H1 (cell line): ENCODE measurements around the gene IL16. TPM values are rescaled to one million over a fixed set of nuclear protein-coding genes. Genes with fewer than 3 reads are reported as not detected.

Source experiments
- CTCF ChIA-PET: fragments of 300-600 bp; sonication (Branson Sonifier 250); formaldehyde crosslinking; loops from one replicate; lab custom pipeline; 2021; ENCODE audit not compliant: partially characterized antibody; lab: Charles Lee
- POLR2A ChIA-PET: fragments of 300-600 bp; sonication (Branson Sonifier 250); formaldehyde crosslinking; loops from one replicate; lab custom pipeline; 2021; ENCODE audit warnings: inconsistent platforms; ENCODE audit not compliant: partially characterized antibody; lab: Charles Lee
- DNase-seq, 2 experiments: peaks; one replicate each; pipeline versions ENCODE4 v3.0.0 to v3.0.0-alpha.2; 2010 to 2022; ENCODE audit warnings: low spot score in 2 of 2, low read depth in 1 of 2, mixed read lengths in 1 of 2
- FAIRE-seq: peaks from 2 replicates; lab custom pipeline; 2011; peaks lifted over from hg19 to GRCh38; lab: Jason Lieb, UNC
- H2AFZ ChIP-seq: 2 replicates; pipeline ENCODE4 v1.8.1; 2012; ENCODE audit warnings: low read length, inconsistent platforms
- H2AK5ac ChIP-seq: 2 replicates; pipeline ENCODE4 v1.6.1; 2013; ENCODE audit warnings: low read depth, low read length
- H2BK120ac ChIP-seq: replicated peaks from 2 replicates; pipeline ENCODE3; 2013; ENCODE audit warnings: low read depth, low read length, inconsistent platforms
- H2BK12ac ChIP-seq: 2 replicates; pipeline ENCODE4 v1.6.1; 2013; ENCODE audit warnings: low read depth, low read length
- H2BK15ac ChIP-seq: 2 replicates; pipeline ENCODE4 v1.6.1; 2013; ENCODE audit warnings: low read length
- H2BK20ac ChIP-seq: 2 replicates; pipeline ENCODE4 v1.6.1; 2013; ENCODE audit warnings: low read length
- H2BK5ac ChIP-seq: 2 replicates; pipeline ENCODE4 v1.6.1; 2013; ENCODE audit warnings: low read depth, low read length
- H3K14ac ChIP-seq: 2 replicates; pipeline ENCODE4 v1.6.1; 2013; ENCODE audit warnings: inconsistent platforms; ENCODE audit not compliant: insufficient read length
- H3K18ac ChIP-seq: 2 replicates; pipeline ENCODE4 v1.6.1; 2013; ENCODE audit warnings: low read length; ENCODE audit errors: extremely low read depth
- H3K23ac ChIP-seq: 2 replicates; pipeline ENCODE4 v1.6.1; 2013; ENCODE audit warnings: inconsistent platforms; ENCODE audit not compliant: insufficient read length
- H3K23me2 ChIP-seq: 2 replicates; pipeline ENCODE4 v1.6.1; 2013; ENCODE audit warnings: low read depth, low read length
- H3K27ac ChIP-seq: 2 replicates; pipeline ENCODE4 v1.6.1; 2011; ENCODE audit warnings: low read depth, low read length, inconsistent platforms
- H3K27me3 ChIP-seq, 4 experiments: replicated peaks in 1 of 4; 1 replicate in 1 of 4; 2 replicates in 3 of 4; pipeline versions ENCODE4 v1.6.1 to v1.8.1; 2011 to 2013; ENCODE audit warnings: low read length in 3 of 4, mild to moderate bottlenecking in 3 of 4, inconsistent platforms in 2 of 4, mixed read lengths in 2 of 4, moderate library complexity in 1 of 4; ENCODE audit not compliant: control insufficient read depth in 3 of 4, insufficient read depth in 3 of 4; ENCODE audit errors: extremely low read depth in 1 of 4
- H3K36me3 ChIP-seq, 4 experiments: 2 replicates each; pipeline versions ENCODE4 v1.6.1 to v1.8.1; 2011 to 2013; ENCODE audit warnings: mild to moderate bottlenecking in 4 of 4, low read length in 3 of 4, moderate library complexity in 2 of 4, control low read depth in 1 of 4, inconsistent platforms in 1 of 4; ENCODE audit not compliant: insufficient read depth in 4 of 4, control insufficient read depth in 2 of 4
- H3K4ac ChIP-seq: replicated peaks from 2 replicates; pipeline ENCODE3; 2013; ENCODE audit warnings: low read length, low read depth, mixed read lengths, inconsistent platforms; ENCODE audit not compliant: insufficient read length
- H3K4me1 ChIP-seq, 4 experiments: replicated peaks in 1 of 4; 1 replicate in 1 of 4; 2 replicates in 3 of 4; pipeline versions ENCODE4 v1.6.1 to v1.8.1; 2011 to 2013; ENCODE audit warnings: low read length in 3 of 4, inconsistent platforms in 2 of 4, mixed read lengths in 1 of 4; ENCODE audit not compliant: insufficient read depth in 4 of 4, control insufficient read depth in 3 of 4
- H3K4me2 ChIP-seq, 2 experiments: 2 replicates each; pipeline versions ENCODE4 v1.6.1 to v1.8.1; 2011 to 2013; ENCODE audit warnings: low read depth in 2 of 2, low read length in 2 of 2, control low read depth in 1 of 2, inconsistent platforms in 1 of 2, mild to moderate bottlenecking in 1 of 2; ENCODE audit not compliant: insufficient read depth in 1 of 2
- H3K4me3 ChIP-seq, 4 experiments: fragments of 200-600, 300-600 bp in 1 of 4; sonication (generic), shearing (Covaris generic), sonication (Bioruptor Twin) in 1 of 4; 2 replicates each; pipeline versions ENCODE4 v1.5.1 to v1.8.1; 2011 to 2016; ENCODE audit warnings: low read length in 4 of 4, low read depth in 3 of 4, control low read depth in 2 of 4, inconsistent platforms in 2 of 4, mild to moderate bottlenecking in 2 of 4, mixed read lengths in 1 of 4, moderate library complexity in 1 of 4; ENCODE audit not compliant: insufficient read depth in 2 of 4; ENCODE audit errors: extremely low read depth in 1 of 4
- H3K56ac ChIP-seq: replicated peaks from 2 replicates; pipeline ENCODE3; 2013; ENCODE audit warnings: low read depth, mild to moderate bottlenecking, mixed read lengths, low read length, inconsistent platforms; ENCODE audit not compliant: insufficient read length
- H3K79me1 ChIP-seq: 2 replicates; pipeline ENCODE4 v1.6.1; 2013; ENCODE audit warnings: low read depth, low read length, control low read depth
- H3K79me2 ChIP-seq, 2 experiments: 2 replicates each; pipeline versions ENCODE4 v1.6.1 to v1.8.1; 2012 to 2013; ENCODE audit warnings: low read length in 2 of 2, mild to moderate bottlenecking in 2 of 2, inconsistent platforms in 1 of 2; ENCODE audit not compliant: insufficient read depth in 2 of 2, control insufficient read depth in 1 of 2
- H3K9ac ChIP-seq, 4 experiments: replicated peaks in 1 of 4; 1 replicate in 1 of 4; 2 replicates in 3 of 4; pipeline versions ENCODE4 v1.6.1 to v1.8.1; 2011 to 2013; ENCODE audit warnings: low read depth in 3 of 4, low read length in 3 of 4, control low read depth in 2 of 4, mild to moderate bottlenecking in 2 of 4, moderate library complexity in 2 of 4, inconsistent platforms in 1 of 4; ENCODE audit errors: extremely low read depth in 1 of 4
- H3K9me3 ChIP-seq, 2 experiments: 2 replicates each; pipeline versions ENCODE4 v1.6.1 to v1.8.1; 2012 to 2013; ENCODE audit warnings: mild to moderate bottlenecking in 2 of 2, moderate library complexity in 2 of 2, control low read depth in 1 of 2, inconsistent platforms in 1 of 2, low read depth in 1 of 2, low read length in 1 of 2, mixed read lengths in 1 of 2; ENCODE audit not compliant: insufficient read depth in 2 of 2
- H4K20me1 ChIP-seq, 2 experiments: replicated peaks in 1 of 2; 2 replicates each; pipeline versions ENCODE3 to v1.8.1; 2011 to 2013; ENCODE audit warnings: inconsistent platforms in 2 of 2, low read length in 2 of 2, mild to moderate bottlenecking in 1 of 2; ENCODE audit not compliant: insufficient read depth in 2 of 2, control insufficient read depth in 1 of 2
- H4K5ac ChIP-seq: 2 replicates; pipeline ENCODE4 v1.6.1; 2013; ENCODE audit warnings: low read length, low read depth, mixed read lengths, inconsistent platforms; ENCODE audit not compliant: insufficient read length
- H4K8ac ChIP-seq: 2 replicates; pipeline ENCODE4 v1.8.0; 2013; ENCODE audit warnings: mild to moderate bottlenecking, moderate library complexity, low read length, inconsistent platforms; ENCODE audit not compliant: insufficient read depth; ENCODE audit errors: extremely low read depth
- H4K91ac ChIP-seq: replicated peaks from 2 replicates; pipeline ENCODE3; 2013; ENCODE audit warnings: low read length, mixed read lengths, inconsistent platforms; ENCODE audit not compliant: insufficient read length
- BCL11A ChIP-seq, 2 experiments: IDR thresholded peaks; one replicate each; pipeline ENCODE4 v1.6.1; 2011; ENCODE audit warnings: low read depth in 2 of 2, low read length in 2 of 2, mild to moderate bottlenecking in 2 of 2
- SP1 ChIP-seq: IDR thresholded peaks from 2 replicates; pipeline ENCODE4 v1.6.1; 2011; ENCODE audit warnings: low read depth, low read length
- ZNF274 ChIP-seq: IDR thresholded peaks from 2 replicates; pipeline ENCODE4 v1.7.0; 2012; ENCODE audit warnings: low read length, borderline replicate concordance; ENCODE audit errors: extremely low read depth
- WGBS, 2 experiments: shearing (Covaris generic) in 1 of 2; methylation state at CpG; one replicate each; pipeline versions ENCODE4 v1.1.6 to v1.1.7; 2013 to 2015; ENCODE audit warnings: low lambda C conversion rate in 2 of 2, mixed read lengths in 2 of 2, inconsistent platforms in 1 of 2, low coverage in 1 of 2, missing lambda C conversion rate in 1 of 2; ENCODE audit not compliant: insufficient replicate concordance in 2 of 2, insufficient coverage in 1 of 2, insufficient read length in 1 of 2; ENCODE audit errors: extremely low coverage in 1 of 2, missing lambda C conversion rate in 1 of 2; 5-methylcytosine and 5-hydroxymethylcytosine counted together
- polyA plus RNA-seq, 7 experiments: library from polyadenylated mRNA; depleted of rRNA in 3 of 7; stranded (reverse) in 5 of 7; unstranded in 2 of 7; fragments of >200 nt in 5 of 7; fragments of 200-250 nt in 2 of 7; gene quantifications; 1 replicate in 5 of 7; 2 replicates in 1 of 7; 4 replicates in 1 of 7; pipeline versions ENCODE4 v1.2.1 to v1.2.3, GENCODE V29; 2011 to 2013; ENCODE audit warnings: missing spikeins in 2 of 7, mixed read lengths in 2 of 7
- total RNA-seq: library from RNA; stranded (reverse); fragmentation: NEBNext Ultra II Directional; extraction: Animal tissue kit (Norgen Biotek cat#: 25700); gene quantifications from 2 replicates; pipeline ENCODE4 v1.2.1, GENCODE V29; 2021

IL16 gene
- total and polyA plus RNA-seq, 2 of the 8 experiments (the other 6 are each of a cell fraction or from before 2014, with no cell fraction given): 0.03 to 0.09 TPM

DNA sequence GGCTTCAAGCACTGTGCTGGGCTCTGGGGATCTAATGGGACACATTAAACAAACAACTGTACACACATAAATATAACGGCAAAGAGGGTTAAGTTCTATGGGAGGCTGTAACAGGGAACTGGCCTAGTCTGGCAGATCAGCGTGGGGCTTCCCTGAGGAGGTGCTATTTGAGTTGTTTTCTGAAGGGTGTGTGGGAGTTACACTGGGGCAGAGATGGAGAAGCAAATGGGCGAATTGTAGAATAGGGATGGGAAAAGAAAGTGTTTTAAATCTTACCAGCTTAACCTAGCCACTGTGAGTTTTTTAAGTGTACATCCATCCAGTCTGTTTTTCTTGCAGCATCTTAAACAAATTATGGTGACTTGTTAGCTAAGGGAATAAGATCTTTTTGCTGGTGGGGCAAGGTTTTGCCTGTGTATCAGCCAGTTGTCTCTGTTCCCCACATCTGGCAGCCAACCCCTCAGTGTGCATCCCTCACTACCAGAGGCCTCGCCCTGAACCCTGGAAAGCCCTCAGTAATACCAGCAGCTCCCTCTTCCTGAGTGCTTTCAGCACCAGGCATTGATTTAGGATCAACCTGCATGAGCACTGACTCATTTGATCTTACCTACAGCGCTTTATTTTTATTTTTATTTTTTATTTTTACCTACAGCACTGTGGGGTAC lies 10.9 kb upstream of the IL16 start:
- no peak overlapping the region for H3K14ac ChIP-seq
- H3K18ac ChIP-seq: no peak overlapping the region
- no peak overlapping the region for H2BK120ac ChIP-seq
- ChIA-PET CTCF (interaction anchor here (0.7 to 1.9 kb wide), 6 partner anchors 10 to 214 kb away, joined by 3 to 6 read pairs (median 4); no protein-coding TSS in a partner anchor), POLR2A (no interaction called here)
- H3K4me1 ChIP-seq: no peaks in the 10 kb centered on the region; a peak in 1 of 7 replicates
- H3K9ac ChIP-seq: no peak overlapping the region
- H3K36me3 ChIP-seq: no peaks in the 10 kb centered on the region
- no peak overlapping the region for H4K8ac ChIP-seq
- H4K5ac ChIP-seq: no peak overlapping the region
- H2BK12ac ChIP-seq: no peak overlapping the region
- no peak overlapping the region for H2BK5ac ChIP-seq
- 84% methylated on average over 5 of the region's 5 CpGs; no CpG with 5 or more reads in 1 of the 2 experiments for WGBS, 2 experiments
- H2BK20ac ChIP-seq: no peak overlapping the region
- H2AFZ ChIP-seq: no peak overlapping the region
- DNase-seq: peak in 1 of 2 experiments; percentile 17
- H3K27ac ChIP-seq: no peak overlapping the region
- H2AK5ac ChIP-seq: no peak overlapping the region
- no peaks in the 10 kb centered on the region for H3K23me2 ChIP-seq
- H2BK15ac ChIP-seq: no peak overlapping the region
- H3K9me3 ChIP-seq: no peaks in the 10 kb centered on the region
- H3K79me1 ChIP-seq: no peaks in the 10 kb centered on the region
- H3K4me3 ChIP-seq: no peak overlapping the region
- H3K4me2 ChIP-seq: no peak overlapping the region
- no peak overlapping the region for H3K56ac ChIP-seq
- no peaks in the 10 kb centered on the region for H4K20me1 ChIP-seq
- H3K23ac ChIP-seq: no peak overlapping the region
- no peak overlapping the region for H3K4ac ChIP-seq
- no peaks in the 10 kb centered on the region; a peak in 1 of 7 replicates for H3K27me3 ChIP-seq
- no peak for TF ChIP-seq BCL11A (IDR thresholded peaks at IDR 0.05; ENCODE audit: low read depth in 2 of 2, low read length in 2 of 2)
- TF ChIP-seq ZNF274: no peak
- no peak for TF ChIP-seq SP1
- TF ChIP-seq, all 59 proteins: peak for 0
- Histone ChIP-seq H3K79me2 (no peaks in the 10 kb centered on the region), H4K91ac (no peak overlapping the region)
- FAIRE-seq: no peak
